SJCRH30 (cell line): ENCODE data around the gene MYO5B. TPM values are rescaled to one million over a fixed set of nuclear protein-coding genes. Genes with fewer than 3 reads are reported as not detected.
"Not testable (repeated sequence)": the region's sequence is repeated elsewhere in the genome, so short reads cannot be mapped to it uniquely, and the experiment has no call there.

Experiments
- DNase-seq, 2 experiments: peaks; one replicate each; pipeline ENCODE4 v3.0.0-alpha.2; 2015 to 2020
- H3K27ac ChIP-seq: fragments of 250-450 bp; sonication (Bioruptor Pico); 2 replicates; pipeline ENCODE4 v1.5.1; 2020; ENCODE audit warnings: mild to moderate bottlenecking, moderate library complexity
- H3K27me3 ChIP-seq: fragments of 250-450 bp; sonication (Bioruptor Pico); 2 replicates; pipeline ENCODE4 v1.5.1; 2020; ENCODE audit warnings: mild to moderate bottlenecking, moderate library complexity
- H3K36me3 ChIP-seq: fragments of 250-450 bp; sonication (Bioruptor Pico); 2 replicates; pipeline ENCODE4 v1.5.1; 2020; ENCODE audit warnings: mild to moderate bottlenecking, moderate library complexity
- H3K4me1 ChIP-seq: fragments of 250-450 bp; sonication (Bioruptor Pico); 2 replicates; pipeline ENCODE4 v1.5.1; 2020; ENCODE audit warnings: mild to moderate bottlenecking, moderate library complexity
- H3K4me3 ChIP-seq: fragments of 250-450 bp; sonication (Bioruptor Pico); 2 replicates; pipeline ENCODE4 v1.5.1; 2020; ENCODE audit warnings: mild to moderate bottlenecking, moderate library complexity
- H3K9me3 ChIP-seq: fragments of 250-450 bp; sonication (Bioruptor Pico); replicated peaks from 2 replicates; pipeline ENCODE4 v1.5.1; 2020; ENCODE audit warnings: mild to moderate bottlenecking, moderate library complexity
- total RNA-seq: library from RNA; depleted of rRNA; stranded (reverse); fragments of >200 nt; shearing (Covaris generic); gene quantifications from 2 replicates; pipeline ENCODE4 v1.2.3, GENCODE V29; 2014; rRNA removed

MYO5B gene
- 39.1 and 39.7 TPM in 2 replicates for total RNA-seq

GRCh38 chr18:50194631-50195532 lies at the start of gene MYO5B:
TSS of gene MYO5B (minus strand) at chr18:50195147. CDS start at chr18:50194793, 354 bp downstream.
- Histone ChIP-seq H3K4me3 (no peak within 1 kb of the TSS), H3K4me1 (no peaks in the 10 kb centered on the region), H3K9me3 (no peaks in the 10 kb centered on the region), H3K27me3 (no peaks in the 10 kb centered on the region), H3K27ac (no peak within 1 kb of the TSS), H3K36me3 (no peaks in the 10 kb centered on the region)
- DNase-seq = no peak

- not testable (repeated sequence) for DNase-seq, H3K4me3 ChIP-seq, H3K4me1 ChIP-seq, H3K27ac ChIP-seq, H3K36me3 ChIP-seq, H3K9me3 ChIP-seq, H3K27me3 ChIP-seq
Observed at GRCh38 chr18:50241768-50242167, 46.8 kb upstream of the MYO5B start.

GRCh38 chr18:50240080-50240563 lies 45.2 kb upstream of the MYO5B start:
- H3K4me1 ChIP-seq = no peaks in the 10 kb centered on the region
- DNase-seq = no peak
- no peak overlapping the region for H3K4me3 ChIP-seq
- H3K9me3 ChIP-seq = no peaks in the 10 kb centered on the region
- H3K36me3 ChIP-seq = no peaks in the 10 kb centered on the region
- H3K27ac ChIP-seq = no peak overlapping the region
- H3K27me3 ChIP-seq = no peaks in the 10 kb centered on the region

GRCh38 chr18:50232419-50232818 lies 37.5 kb upstream of the MYO5B start:
- Histone ChIP-seq H3K27ac (no peak overlapping the region), H3K27me3 (no peaks in the 10 kb centered on the region; the same call in 1 of the 2 replicates), H3K4me1 (no peaks in the 10 kb centered on the region), H3K4me3 (no peak overlapping the region), H3K36me3 (no peaks in the 10 kb centered on the region), H3K9me3 (no peaks in the 10 kb centered on the region)
- DNase-seq = no peak

GRCh38 chr18:50231621-50232020 lies 36.7 kb upstream of the MYO5B start:
- Histone ChIP-seq H3K4me1 (no peaks in the 10 kb centered on the region), H3K36me3 (no peaks in the 10 kb centered on the region), H3K9me3 (no peaks in the 10 kb centered on the region), H3K4me3 (no peak overlapping the region), H3K27me3 (no peaks in the 10 kb centered on the region; the same call in 1 of the 2 replicates), H3K27ac (no peak overlapping the region)
- DNase-seq = no peak

GRCh38 chr18:50220249-50220648 lies 25.3 kb upstream of the MYO5B start:
- not testable (repeated sequence) for H3K9me3 ChIP-seq, H3K4me3 ChIP-seq, H3K27ac ChIP-seq, DNase-seq, H3K4me1 ChIP-seq, H3K36me3 ChIP-seq, H3K27me3 ChIP-seq

- Histone ChIP-seq H3K9me3 (no peaks in the 10 kb centered on the region), H3K4me1 (no peaks in the 10 kb centered on the region), H3K27me3 (no peaks in the 10 kb centered on the region), H3K4me3 (no peak overlapping the region), H3K36me3 (no peaks in the 10 kb centered on the region), H3K27ac (no peak overlapping the region)
- DNase-seq = peak in 1 of 2 experiments; percentile 6
Observed at GRCh38 chr18:50218432-50219197, 23.7 kb upstream of the MYO5B start.

- Histone ChIP-seq H3K27me3 (no peaks in the 10 kb centered on the region), H3K36me3 (no peaks in the 10 kb centered on the region), H3K4me3 (no peak overlapping the region), H3K27ac (no peak overlapping the region), H3K9me3 (no peaks in the 10 kb centered on the region), H3K4me1 (no peaks in the 10 kb centered on the region)
- no peak for DNase-seq
Observed at GRCh38 chr18:50209311-50209710, 14.4 kb upstream of the MYO5B start.

- no peaks in the 10 kb centered on the region for H3K36me3 ChIP-seq
- no peak overlapping the region for H3K4me3 ChIP-seq
Observed at GRCh38 chr18:50207722-50208121, 12.8 kb upstream of the MYO5B start.

GRCh38 chr18:50203801-50204604 lies 9.1 kb upstream of the MYO5B start:
- H3K36me3 ChIP-seq = no peaks in the 10 kb centered on the region
- H3K4me1 ChIP-seq = no peaks in the 10 kb centered on the region
- H3K9me3 ChIP-seq = no peaks in the 10 kb centered on the region
- H3K27me3 ChIP-seq = no peaks in the 10 kb centered on the region
- DNase-seq = peak; percentile 38 to 67
- H3K4me3 ChIP-seq = no peak overlapping the region
- H3K27ac ChIP-seq = no peak overlapping the region

More at GRCh38 chr18:50207722-50208121, 12.8 kb upstream of the MYO5B start:
- H3K27me3 ChIP-seq = no peaks in the 10 kb centered on the region
- no peak for DNase-seq
- H3K27ac ChIP-seq = no peak overlapping the region
- no peaks in the 10 kb centered on the region for H3K9me3 ChIP-seq
- no peaks in the 10 kb centered on the region for H3K4me1 ChIP-seq

- Histone ChIP-seq H3K36me3 (no peaks in the 10 kb centered on the region), H3K9me3 (no peaks in the 10 kb centered on the region), H3K27ac (no peak overlapping the region), H3K4me1 (no peaks in the 10 kb centered on the region), H3K27me3 (no peaks in the 10 kb centered on the region), H3K4me3 (no peak overlapping the region)
- DNase-seq = no peak
Observed at GRCh38 chr18:50201476-50202018, 6.6 kb upstream of the MYO5B start.

GRCh38 chr18:50199921-50200320 lies 5.0 kb upstream of the MYO5B start:
- H3K4me1 ChIP-seq = no peaks in the 10 kb centered on the region
- no peak overlapping the region for H3K4me3 ChIP-seq
- no peaks in the 10 kb centered on the region for H3K36me3 ChIP-seq
- H3K9me3 ChIP-seq = no peaks in the 10 kb centered on the region
- no peak for DNase-seq
- H3K27me3 ChIP-seq = no peaks in the 10 kb centered on the region
- no peak overlapping the region for H3K27ac ChIP-seq

- DNase-seq = no peak
- Histone ChIP-seq H3K27ac (no peak overlapping the region), H3K4me1 (no peaks in the 10 kb centered on the region), H3K9me3 (no peaks in the 10 kb centered on the region), H3K27me3 (no peaks in the 10 kb centered on the region), H3K36me3 (no peaks in the 10 kb centered on the region), H3K4me3 (no peak overlapping the region)
Observed at GRCh38 chr18:50199346-50199855, 4.5 kb upstream of the MYO5B start.

GRCh38 chr18:50196261-50196660 lies 1.3 kb upstream of the MYO5B start:
- no peak for DNase-seq
- no peaks in the 10 kb centered on the region for H3K27me3 ChIP-seq
- H3K4me1 ChIP-seq = no peaks in the 10 kb centered on the region
- no peak overlapping the region for H3K27ac ChIP-seq
- no peak overlapping the region for H3K4me3 ChIP-seq
- no peaks in the 10 kb centered on the region for H3K36me3 ChIP-seq
- no peaks in the 10 kb centered on the region for H3K9me3 ChIP-seq
